Stimulated activated CD4-positive, alpha-beta T cell treated with anti-CD3 and anti-CD28 coated beads, Interleukin-12 subunit alpha, Interleukin-12 subunit beta, amount 100 ng/mL, for 48 hours (primary cell): ENCODE results near the gene GABRA5.

Experiments
- DNase-seq, 3 donors: peaks; one replicate each; pipeline ENCODE4 v3.0.0-alpha.2; 2020; ENCODE audit warnings: low read depth in 2 of 3, low spot score in 1 of 3

Gene GABRA5

DNA sequence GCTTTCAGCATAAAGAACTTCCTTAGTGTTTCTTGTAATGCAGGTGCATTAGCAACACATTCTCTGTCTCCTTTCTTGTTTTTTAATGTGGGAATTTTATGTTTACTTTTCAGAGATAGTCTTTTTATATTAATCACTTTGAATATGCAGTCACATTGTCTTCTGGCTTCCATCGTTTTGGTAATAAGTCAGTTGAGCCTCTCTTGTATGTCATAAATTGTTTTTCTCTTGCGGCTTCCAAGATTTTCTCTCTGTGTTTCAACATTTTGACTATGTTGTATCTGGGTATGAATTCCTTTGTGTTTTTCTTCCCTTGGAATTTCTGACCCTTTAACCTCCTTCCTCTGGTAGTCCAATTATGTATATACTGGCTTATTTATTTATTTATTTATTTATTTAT is 129.4 kb downstream of the GABRA5 start:
- DNase-seq, result no peak
